Measurements from ENCODE around the gene UBAC1.

UBAC1 gene

DNA sequence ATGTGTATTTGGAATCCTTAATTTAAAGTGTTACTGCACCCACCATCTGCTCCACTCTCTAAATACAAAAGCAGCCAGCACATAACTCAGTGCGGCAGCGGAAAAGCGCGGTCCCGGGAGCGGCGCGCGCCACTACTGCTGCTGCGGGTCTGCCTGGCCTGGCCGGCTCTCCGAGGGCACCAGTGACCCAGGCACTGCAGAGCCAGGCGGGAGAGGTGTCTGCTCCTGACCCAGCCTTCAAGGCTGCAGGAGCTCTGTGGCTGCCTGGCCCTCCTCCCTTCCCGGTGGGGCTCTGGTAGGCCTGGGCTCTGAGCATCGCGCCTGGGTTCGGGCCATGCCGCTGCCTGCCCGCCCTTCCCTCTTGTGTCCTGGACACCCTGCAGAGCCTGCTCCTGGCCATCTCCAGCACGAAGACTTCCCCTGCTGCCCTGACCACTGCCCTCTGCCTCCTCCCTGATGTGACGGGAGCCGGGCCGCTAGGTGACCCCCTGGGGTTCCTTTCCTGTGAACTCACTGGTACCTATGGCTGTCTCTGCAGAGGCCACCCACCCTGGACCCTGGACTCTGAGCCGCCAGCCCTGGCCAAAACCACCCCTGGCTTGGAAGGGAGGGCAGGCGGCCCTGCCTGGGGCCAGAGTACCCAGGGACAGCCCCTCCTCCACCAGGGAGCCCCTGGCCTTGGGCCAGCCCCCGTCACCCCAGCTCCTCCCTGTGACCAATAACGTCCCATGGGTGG is 32.8 kb upstream of the UBAC1 start:
- no peak for FAIRE-seq
- no peak for DNase-seq (ENCODE audit: low spot score)

DNA sequence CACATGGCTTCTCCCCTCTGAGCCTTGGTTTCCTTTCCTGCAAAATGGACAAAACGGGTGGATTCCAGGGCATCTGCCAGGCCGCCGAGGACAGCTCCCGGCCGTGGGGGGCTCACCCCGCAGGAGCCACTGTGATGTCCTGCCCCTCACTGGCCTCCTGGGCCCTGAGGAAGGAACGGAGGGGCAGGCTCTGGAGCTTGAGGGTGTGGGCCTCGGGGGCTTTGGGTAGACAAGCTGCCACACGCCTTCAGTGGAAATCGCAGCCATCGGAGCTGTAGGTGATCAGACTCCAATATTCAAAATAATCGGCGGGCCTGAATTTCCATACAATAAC is 32.2 kb upstream of the UBAC1 start:
- DNase-seq (ENCODE audit: low spot score) (no peak), FAIRE-seq (no peak)

DNA sequence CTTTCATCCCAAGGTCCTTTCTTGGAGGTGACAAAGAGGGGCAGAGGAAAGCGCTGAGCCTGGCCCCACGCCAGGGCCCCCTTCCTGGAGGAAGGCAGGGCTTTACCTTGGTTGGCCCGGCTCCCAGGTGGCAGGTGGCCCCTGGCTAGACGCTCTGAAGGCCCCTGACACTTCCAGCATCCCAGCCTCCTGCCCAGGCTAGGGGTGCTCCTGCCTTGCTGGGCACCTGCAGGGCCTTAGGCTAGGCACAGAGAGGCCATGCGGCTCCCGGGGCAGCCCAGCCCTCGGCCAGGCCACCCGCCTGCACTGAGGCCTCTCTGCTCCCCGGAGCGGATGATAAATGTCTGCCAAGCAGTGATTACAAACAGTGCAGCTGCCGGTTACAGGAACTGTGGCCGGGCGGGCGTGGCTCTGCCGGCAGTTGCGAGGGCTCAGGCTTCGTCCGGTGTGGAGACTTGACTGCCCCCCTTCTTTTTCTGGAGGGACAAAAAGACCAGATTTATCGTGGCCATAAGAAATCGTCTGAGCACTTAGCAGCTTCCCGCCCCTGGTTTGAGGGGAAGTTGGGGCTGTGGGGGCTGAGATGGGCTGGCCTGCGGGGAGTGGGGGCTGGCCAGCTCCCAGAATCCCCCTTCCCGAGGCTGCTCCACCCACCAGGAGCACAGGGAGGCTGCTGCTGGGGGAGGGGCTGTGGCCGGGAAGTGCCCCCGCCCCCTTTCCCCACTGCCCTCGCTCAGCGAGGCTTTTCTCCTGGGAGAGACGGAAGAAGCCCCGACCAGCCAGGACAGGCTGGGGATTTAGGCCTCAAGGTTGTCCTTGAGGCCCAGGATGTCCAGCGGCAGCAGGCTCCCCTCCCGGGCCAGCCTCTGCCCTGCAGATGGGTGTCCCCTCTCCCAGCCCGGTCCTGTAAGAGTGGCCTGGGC is 31.6 kb upstream of the UBAC1 start:
- FAIRE-seq (no peak), DNase-seq (ENCODE audit: low spot score) (peak; percentile 70)

GRCh38 chr9:135991771-135992170 is 30.6 kb upstream of the UBAC1 start:
- no peak for DNase-seq (ENCODE audit: low spot score)
- FAIRE-seq, result no peak

DNA sequence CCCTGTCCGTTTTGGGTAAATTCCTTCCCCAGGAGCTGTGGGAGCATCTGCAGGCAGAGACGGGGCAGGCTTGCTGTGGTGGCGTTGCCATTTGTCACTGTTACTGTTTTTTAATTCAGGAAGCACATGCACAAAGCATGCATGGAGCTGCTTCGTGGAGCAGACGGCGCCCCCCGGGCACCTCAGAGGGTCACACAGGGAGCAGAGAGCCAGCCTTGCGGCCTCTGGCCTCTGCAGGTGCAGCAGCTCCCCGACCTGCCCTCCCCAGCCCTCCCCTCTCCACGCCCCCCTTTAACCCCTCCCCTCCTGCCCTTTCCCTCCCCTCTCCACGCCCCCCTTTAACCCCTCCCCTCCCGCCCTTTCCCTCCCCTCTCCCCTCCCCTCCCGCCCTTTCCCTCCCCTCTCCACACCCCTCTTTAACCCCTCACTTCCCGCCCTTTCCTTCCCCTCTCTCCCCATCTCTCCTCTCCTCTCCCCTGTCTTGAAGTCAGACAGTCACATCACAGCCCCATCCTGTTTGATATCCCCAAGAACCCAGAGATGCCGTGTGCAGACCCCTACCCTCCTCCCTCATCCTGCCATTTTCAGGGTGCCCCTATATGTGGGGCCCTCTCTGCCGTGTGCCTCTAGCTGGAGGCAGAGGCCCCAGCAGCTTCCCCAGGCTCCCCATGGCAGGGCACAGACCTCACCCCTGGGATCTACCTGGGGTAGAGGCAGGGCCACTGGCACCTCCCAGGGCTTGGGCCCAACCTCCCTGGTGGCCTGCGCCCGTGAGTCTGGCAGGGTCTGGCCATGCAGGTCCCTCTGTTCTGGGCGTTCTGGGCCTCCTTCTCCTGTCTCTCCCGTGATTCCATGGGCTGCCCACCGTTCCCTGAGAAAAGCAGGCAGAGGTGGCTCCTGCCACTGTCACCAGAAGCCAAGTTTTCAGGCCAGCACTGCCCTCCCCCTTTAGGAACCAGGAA is 29.6 kb upstream of the UBAC1 start:
- DNase-seq (ENCODE audit: low spot score) (no peak), FAIRE-seq (no peak)

DNA sequence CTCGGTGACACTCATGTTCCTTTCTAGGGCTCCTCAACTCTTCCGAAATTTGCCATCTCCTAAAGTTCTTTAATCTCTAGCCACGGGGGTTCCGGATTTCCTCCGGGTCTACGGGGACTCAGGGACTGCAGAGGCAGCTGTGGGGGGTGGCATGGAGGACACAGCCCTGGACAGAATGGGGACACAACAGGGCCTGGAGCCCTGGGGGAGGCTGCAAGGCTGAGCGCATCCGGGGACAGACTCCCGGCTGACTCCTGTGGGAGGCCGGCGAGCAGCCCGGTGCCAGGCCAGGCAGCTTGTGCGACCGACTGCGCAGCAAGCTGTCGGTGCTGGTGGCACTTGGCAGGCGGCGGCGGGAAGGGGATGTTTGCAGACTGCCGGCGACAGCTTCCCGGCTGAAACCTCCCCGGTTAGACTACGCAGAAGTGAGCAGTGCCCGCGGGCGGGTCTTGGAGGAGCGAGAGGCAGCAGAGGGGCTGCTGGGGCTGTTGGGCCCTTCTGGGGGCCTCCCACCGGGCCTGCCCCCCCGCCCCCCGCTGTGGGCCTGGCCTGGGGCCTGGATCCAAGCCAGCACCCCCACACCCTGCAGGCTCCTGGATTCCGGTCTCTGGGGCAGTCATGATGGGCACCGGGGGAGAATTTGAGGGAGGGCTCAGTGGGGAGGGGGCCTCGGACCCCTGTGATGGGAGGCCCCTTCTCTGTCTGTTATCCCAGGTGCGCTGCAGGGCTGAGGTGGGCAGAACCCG is 28.7 kb upstream of the UBAC1 start:
- DNase-seq (ENCODE audit: low spot score) (no peak), FAIRE-seq (no peak)

DNA sequence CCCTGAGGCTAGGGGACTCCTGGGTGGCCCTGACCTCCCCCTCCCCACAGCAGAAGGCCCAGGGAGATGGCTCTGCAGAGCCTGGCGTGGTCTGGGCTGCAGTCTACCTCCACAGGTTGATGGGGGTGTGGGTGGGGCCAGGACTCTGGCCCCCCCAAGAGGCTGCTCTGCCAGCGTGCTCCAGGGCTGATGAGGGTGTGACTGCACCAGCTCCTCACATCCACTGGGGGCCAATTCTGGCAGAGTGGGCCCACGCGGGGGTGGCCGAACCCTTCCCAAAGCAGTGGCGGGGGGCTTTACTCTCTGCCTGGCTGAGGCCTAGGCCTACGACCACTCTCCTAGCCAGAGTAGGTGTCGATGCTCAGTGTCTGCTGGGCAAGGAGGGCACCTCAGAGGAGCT is 28.0 kb upstream of the UBAC1 start:
- DNase-seq (ENCODE audit: low spot score) (no peak), FAIRE-seq (no peak)

- FAIRE-seq (no peak), DNase-seq (ENCODE audit: low spot score) (no peak)
Observed at GRCh38 chr9:135988493-135988892, 27.3 kb upstream of the UBAC1 start.

DNA sequence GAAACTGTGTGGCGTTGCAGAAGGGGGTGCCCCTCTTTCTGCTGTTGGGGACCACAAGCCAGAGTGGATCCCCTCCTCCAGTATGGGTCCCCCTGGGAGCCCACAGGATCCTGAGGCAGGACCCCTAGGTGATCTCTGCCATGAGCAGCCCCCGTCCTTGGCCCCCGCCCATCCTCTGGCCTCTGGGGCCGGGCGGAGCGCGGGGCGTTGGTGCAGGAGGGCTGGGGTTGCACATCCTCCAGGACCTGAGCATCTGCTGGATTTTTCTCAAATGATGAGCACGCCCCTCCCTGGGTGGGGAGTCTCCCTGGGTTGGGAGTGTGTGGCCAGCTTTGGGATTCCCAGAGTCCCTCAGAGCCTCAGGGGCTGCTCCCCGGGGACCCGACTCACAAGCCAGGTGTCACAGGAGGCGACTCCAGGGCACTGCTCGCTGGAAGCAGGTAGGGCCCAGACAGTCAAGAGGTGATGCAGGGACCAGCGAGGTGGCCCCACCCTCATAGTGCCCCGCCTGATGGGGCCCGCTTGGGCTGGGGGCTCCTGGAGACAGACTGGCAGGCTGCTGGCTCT is 26.7 kb upstream of the UBAC1 start:
- FAIRE-seq (no peak), DNase-seq (ENCODE audit: low spot score) (no peak)

DNA sequence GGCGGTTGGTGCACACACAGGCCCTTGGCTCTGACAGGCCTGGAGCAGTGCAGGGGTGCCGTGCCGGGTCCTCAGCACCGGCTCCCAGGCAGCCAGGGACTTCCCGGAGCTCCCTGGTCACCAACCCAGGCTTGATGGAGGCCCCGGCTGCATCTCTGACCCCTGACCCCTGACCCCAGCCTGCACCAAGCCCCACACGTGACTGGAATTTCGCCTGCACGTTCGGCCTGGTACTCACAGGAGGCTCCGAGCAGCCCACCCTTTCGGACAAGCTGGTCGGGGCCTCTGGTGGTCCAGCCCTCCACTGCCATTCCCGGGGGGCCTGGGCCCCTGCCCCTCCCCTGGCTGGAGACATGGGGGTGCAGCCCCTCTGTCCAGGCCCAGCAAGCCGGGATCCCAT is 25.4 kb upstream of the UBAC1 start:
- DNase-seq (ENCODE audit: low spot score), result no peak
- FAIRE-seq, result no peak

- FAIRE-seq, result no peak
- no peak for DNase-seq (ENCODE audit: low spot score)
Observed at GRCh38 chr9:135985889-135986288, 24.7 kb upstream of the UBAC1 start.

- FAIRE-seq (no peak), DNase-seq (ENCODE audit: low spot score) (no peak)
Observed at GRCh38 chr9:135985459-135985774, 24.2 kb upstream of the UBAC1 start.

DNA sequence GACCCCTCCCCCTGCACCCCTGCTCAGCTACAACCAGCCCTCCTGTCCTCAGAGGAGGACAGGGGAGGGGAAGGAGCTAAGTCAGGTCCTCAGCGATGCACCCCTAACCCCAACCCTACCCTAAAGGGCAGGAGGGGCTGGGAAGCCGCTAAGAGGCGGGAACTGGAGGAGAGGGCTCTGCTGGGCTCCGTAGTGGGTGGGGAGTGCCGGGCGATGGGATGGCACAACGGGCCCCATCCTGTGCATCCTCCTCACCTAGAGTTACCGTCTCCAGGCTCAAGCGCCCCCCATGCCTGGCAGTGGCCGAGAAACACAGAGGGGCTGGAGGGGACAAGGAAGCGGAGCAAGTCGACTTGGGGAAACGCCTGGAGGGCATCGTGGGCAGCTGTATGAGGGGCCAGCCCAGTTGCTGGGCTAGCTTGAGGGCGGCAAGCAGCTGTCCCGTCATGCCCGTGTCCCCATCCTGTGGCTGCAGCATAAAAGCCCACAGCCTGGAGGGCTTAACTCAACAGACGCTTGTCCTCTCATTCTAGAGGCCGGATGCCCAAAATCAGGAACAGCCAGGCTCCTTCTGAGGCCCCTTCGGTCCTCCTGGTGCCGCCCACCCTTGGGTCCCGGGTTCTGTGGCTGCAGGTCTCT is 23.0 kb upstream of the UBAC1 start:
- DNase-seq (ENCODE audit: low spot score) (no peak), FAIRE-seq (no peak)

- DNase-seq (ENCODE audit: low spot score) (no peak), FAIRE-seq (no peak)
Observed at GRCh38 chr9:135983208-135984071, 22.3 kb upstream of the UBAC1 start.

DNA sequence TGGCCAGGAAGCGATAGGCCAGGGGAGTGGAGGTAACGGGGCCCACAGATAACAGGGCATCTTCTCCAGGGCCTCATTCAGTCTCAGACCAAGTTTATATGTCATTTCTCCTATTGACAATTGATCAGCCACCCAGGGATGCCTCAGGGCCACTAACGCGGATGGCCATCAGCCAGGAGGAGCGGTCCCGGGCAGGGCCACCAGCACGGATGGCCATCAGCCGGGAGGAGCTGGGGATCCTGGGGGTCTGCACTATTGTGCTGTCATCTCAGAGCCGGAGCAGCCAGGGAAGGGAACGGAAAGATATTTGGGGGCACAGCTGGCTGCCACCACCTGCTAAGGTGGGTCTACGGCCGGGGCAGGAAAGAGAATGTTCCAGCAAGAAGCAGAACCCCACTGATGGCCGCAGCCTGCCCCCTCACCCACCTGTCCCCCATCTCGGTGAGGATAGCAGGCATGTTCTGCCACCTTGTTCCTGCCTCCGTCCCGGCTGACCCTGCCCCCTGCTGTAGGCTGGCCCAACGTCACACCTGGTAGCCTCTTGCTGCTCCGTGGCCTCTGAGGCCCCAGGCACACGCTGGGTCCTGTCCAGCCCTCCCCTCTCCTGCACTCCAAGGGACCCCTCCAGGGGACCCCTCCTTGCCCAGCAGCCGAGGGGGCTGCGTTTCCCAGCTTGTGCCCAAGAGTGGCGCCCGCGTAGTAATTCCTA is 21.5 kb upstream of the UBAC1 start:
- DNase-seq (ENCODE audit: low spot score) (no peak), FAIRE-seq (no peak)

DNA sequence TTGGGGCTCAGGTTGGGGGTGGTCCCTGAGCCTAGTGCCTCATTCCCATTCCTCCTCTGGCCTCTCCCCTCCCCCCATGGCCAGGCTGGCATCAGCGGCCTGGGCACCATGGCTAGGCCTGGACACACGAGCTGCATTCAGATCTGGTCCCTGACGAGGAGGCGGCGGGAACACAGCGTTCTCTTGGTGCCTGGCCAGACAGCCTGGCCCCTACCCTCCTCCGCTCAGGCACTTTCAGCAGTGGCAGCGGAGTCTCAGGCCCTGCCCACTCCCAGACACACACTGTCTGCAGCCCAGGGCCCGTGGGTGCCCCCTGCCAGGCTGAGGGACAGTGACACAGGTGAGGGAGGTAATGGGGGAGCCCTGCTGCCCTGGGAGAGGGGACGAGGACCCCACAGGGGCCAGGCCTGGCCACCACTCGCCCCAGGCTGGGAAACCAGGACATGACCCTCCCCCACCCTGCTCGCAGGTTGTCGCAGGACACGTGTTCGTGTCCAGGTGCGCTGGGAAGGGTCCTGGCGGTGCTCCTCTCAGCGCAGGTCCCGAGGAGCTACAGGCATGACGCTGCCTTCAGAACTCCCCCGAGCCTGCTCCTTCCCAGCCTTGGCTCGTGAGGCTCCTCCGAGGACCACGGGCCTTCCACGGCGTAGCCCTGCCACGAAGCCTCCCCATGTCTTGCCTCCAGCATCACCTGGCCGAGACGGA is 19.9 kb upstream of the UBAC1 start:
- DNase-seq (ENCODE audit: low spot score) (no peak), FAIRE-seq (no peak)

DNA sequence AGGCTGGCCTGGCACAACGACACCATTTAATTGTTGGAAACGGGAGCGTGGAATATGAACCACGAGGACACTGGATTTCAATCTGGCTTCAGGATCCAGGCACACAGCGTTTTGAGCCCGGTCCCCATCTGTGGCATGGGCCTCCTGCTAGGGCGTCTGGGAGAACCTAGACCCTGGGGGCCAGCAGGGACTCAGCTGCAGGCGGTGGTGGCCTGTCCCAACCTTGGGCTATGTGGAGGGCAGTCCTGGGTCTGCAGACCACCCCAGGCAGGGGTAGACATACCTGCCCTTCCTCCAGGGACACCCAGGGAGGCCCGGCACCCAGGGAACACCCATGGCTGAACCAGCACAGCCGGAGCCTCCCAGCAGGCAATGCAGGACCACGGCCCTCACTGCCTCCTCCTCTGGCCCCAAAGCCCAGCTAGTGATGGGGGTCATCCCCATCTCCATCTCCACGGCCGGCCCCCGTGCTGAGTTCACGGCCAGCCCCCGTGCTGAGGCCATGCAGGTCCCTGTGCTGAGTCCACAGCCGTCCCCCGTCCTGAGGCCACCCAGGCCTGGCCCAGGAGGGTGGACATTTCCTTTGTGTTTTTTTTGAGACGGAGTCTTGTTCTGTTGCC is 18.5 kb upstream of the UBAC1 start:
- FAIRE-seq, result no peak
- no peak for DNase-seq (ENCODE audit: low spot score)

Measured in urothelium cell line (cell line).